GM12878 (cell line): Measurements from ENCODE around the gene MFN2. TPM values are rescaled to one million over a fixed set of nuclear protein-coding genes. Genes with fewer than 3 reads are reported as not detected.

Experiments used
- ATAC-seq: fragments of 200-7000 bp; cut with Tn5 transposase; 3 replicates; pipeline ENCODE4 v1.9.1; 2020; ENCODE audit warnings: mild to moderate bottlenecking, moderate library complexity
- BruUV-seq: library from RNA; stranded (reverse); fragments of 400-500 nt; replicated peaks from 2 replicates; lab custom pipeline; 2021; lab: Mats Ljungman, UMichigan
- CTCF ChIA-PET: fragments of 300-600 bp; sonication (Branson Sonifier 250); formaldehyde crosslinking; extraction: SDS; loops from one replicate; lab custom pipeline; 2021; ENCODE audit warnings: inconsistent platforms; lab: Yijun Ruan, JAX
- POLR2A ChIA-PET: fragments of 350-600 bp; formaldehyde crosslinking; extraction: SDS; loops from one replicate; lab custom pipeline; 2021; ENCODE audit warnings: inconsistent platforms; lab: Charles Lee
- RAD21 ChIA-PET: fragments of 300-600 bp; sonication (Branson Sonifier 250); formaldehyde crosslinking; loops from one replicate; lab custom pipeline; 2023; ENCODE audit warnings: antibody characterized with exemption; ENCODE audit not compliant: unreplicated experiment; lab: Charles Lee
- SMC1A ChIA-PET: fragments of 300-600 bp; sonication (Branson Sonifier 250); formaldehyde crosslinking; loops from one replicate; lab custom pipeline; 2023; ENCODE audit not compliant: unreplicated experiment, uncharacterized antibody; lab: Charles Lee
- DNase-seq: peaks from one replicate; pipeline ENCODE4 v3.0.0-alpha.2; 2011; ENCODE audit warnings: low read depth, low spot score
- FAIRE-seq: peaks from 3 replicates; lab custom pipeline; 2011; peaks lifted over from hg19 to GRCh38; lab: Jason Lieb, UNC
- H2AFZ ChIP-seq: 2 replicates; pipeline ENCODE4 v1.6.0; 2011; ENCODE audit warnings: low read depth, low read length, control low read depth; ENCODE audit not compliant: control insufficient read depth
- H3K27ac ChIP-seq: 2 replicates; pipeline ENCODE4 v1.5.1; 2011; ENCODE audit warnings: control low read depth; ENCODE audit not compliant: control insufficient read depth, insufficient read depth
- H3K27me3 ChIP-seq, 2 experiments: replicated peaks in 1 of 2; 2 replicates each; pipeline versions ENCODE4 v1.6.0 to v1.6.1; 2011; ENCODE audit warnings: low read length in 1 of 2; ENCODE audit not compliant: control insufficient read depth in 2 of 2, insufficient read depth in 2 of 2
- H3K36me3 ChIP-seq, 2 experiments: 2 replicates each; pipeline ENCODE4 v1.5.1; 2011; ENCODE audit warnings: low read length in 1 of 2; ENCODE audit not compliant: control insufficient read depth in 2 of 2, insufficient read depth in 2 of 2
- H3K4me1 ChIP-seq: 2 replicates; pipeline ENCODE4 v1.6.1; 2011; ENCODE audit warnings: mild to moderate bottlenecking, low read length, moderate library complexity, mixed read lengths; ENCODE audit not compliant: control insufficient read depth, insufficient read depth
- H3K4me2 ChIP-seq: 2 replicates; pipeline ENCODE4 v1.6.0; 2011; ENCODE audit warnings: control low read depth; ENCODE audit not compliant: control insufficient read depth, insufficient read depth
- H3K4me3 ChIP-seq: fragments of 200-600 bp; sonication (generic); 2 replicates; pipeline ENCODE4 v1.5.1; 2016
- H3K79me2 ChIP-seq: 2 replicates; pipeline ENCODE4 v1.6.0; 2011; ENCODE audit warnings: low read length; ENCODE audit not compliant: control insufficient read depth, insufficient read depth
- H3K9ac ChIP-seq: 2 replicates; pipeline ENCODE4 v1.8.0; 2011; ENCODE audit warnings: low read length, control low read depth, mixed read lengths; ENCODE audit not compliant: control insufficient read depth, insufficient read depth
- H3K9me3 ChIP-seq: replicated peaks from 3 replicates; pipeline ENCODE4 v1.5.1; 2011; ENCODE audit warnings: mild to moderate bottlenecking, low read length; ENCODE audit not compliant: control insufficient read depth, insufficient read depth
- H4K20me1 ChIP-seq: 2 replicates; pipeline ENCODE4 v1.6.0; 2011; ENCODE audit not compliant: control insufficient read depth, insufficient read depth
- BHLHE40 ChIP-seq, 2 experiments: fragments of 450-650 bp in 1 of 2; IDR thresholded peaks; 2 replicates each; pipeline ENCODE4 v1.6.1; 2011 to 2017; ENCODE audit warnings: low read depth in 2 of 2, borderline replicate concordance in 1 of 2, improper control_type of control experiment in 1 of 2, low read length in 1 of 2, mild to moderate bottlenecking in 1 of 2
- FOXK2 ChIP-seq: fragments of 450-650 bp; IDR thresholded peaks from 2 replicates; pipeline ENCODE4 v1.6.1; 2017; ENCODE audit warnings: mild to moderate bottlenecking, moderate library complexity
- KLF5 ChIP-seq: fragments of 450-650 bp; IDR thresholded peaks from 2 replicates; pipeline ENCODE4 v1.6.1; 2014; ENCODE audit warnings: mild to moderate bottlenecking; ENCODE audit not compliant: partially characterized antibody
- RELA ChIP-seq: fragments of 450-650 bp; IDR thresholded peaks from 2 replicates; pipeline ENCODE4 v1.8.0; 2014; ENCODE audit warnings: borderline replicate concordance; ENCODE audit not compliant: partially characterized antibody
- SMC3 ChIP-seq: IDR thresholded peaks from 2 replicates; pipeline ENCODE4 v1.6.1; 2011; ENCODE audit warnings: low read length, improper control_type of control experiment, borderline replicate concordance
- SREBF2 ChIP-seq: IDR thresholded peaks from 2 replicates; pipeline ENCODE4 v1.6.1; 2012; ENCODE audit warnings: mild to moderate bottlenecking, low read length
- USF1 ChIP-seq: IDR thresholded peaks from 2 replicates; pipeline ENCODE4 v1.6.1; 2011; ENCODE audit warnings: borderline replicate concordance, low read depth, mild to moderate bottlenecking, moderate library complexity, mixed read lengths, low read length; ENCODE audit not compliant: insufficient read depth; ENCODE audit errors: extremely low read length
- WGBS: methylation state at CpG from one replicate; pipeline ENCODE4 v1.1.6; 2016; ENCODE audit warnings: low lambda C conversion rate; ENCODE audit not compliant: insufficient replicate concordance, insufficient coverage; ENCODE audit errors: missing lambda C conversion rate; 5-methylcytosine and 5-hydroxymethylcytosine counted together
- in situ Hi-C: fragments of 300-500 bp; cut with MboI; formaldehyde crosslinking; loops from 9 replicates; pipeline ENCODE4 v1.14.3; 2018; ENCODE audit warnings: mixed read lengths
- intact Hi-C: fragments of 100-400 bp; cut with micrococcal nuclease; formaldehyde crosslinking; loops from one replicate; pipeline ENCODE4 v1.14.2; 2022; ENCODE audit not compliant: unreplicated experiment
- polyA plus RNA-seq, 11 experiments: library from polyadenylated mRNA; depleted of rRNA in 4 of 11; unstranded in 6 of 11; stranded (reverse) in 5 of 11; fragments of >200 nt; fragmentation: Nextera tagmentation in 4 of 11; fragmentation: Illumina TruSeq in 1 of 11; extraction: Ambion mirVana in 4 of 11; extraction: Trizol in 1 of 11; gene quantifications; 1 replicate in 1 of 11; 2 replicates in 10 of 11; pipeline versions ENCODE4 v1.2.1 to v1.2.3, GENCODE V29; 2011 to 2016; ENCODE audit warnings: inconsistent platforms in 2 of 11, missing spikeins in 2 of 11, low read depth in 1 of 11
- total RNA-seq, 4 experiments: library from RNA; depleted of rRNA in 3 of 4; stranded (reverse); fragments of >200 nt in 3 of 4; fragmentation: Illumina TruSeq in 1 of 4; extraction: Trizol in 1 of 4; gene quantifications; 2 replicates each; pipeline versions ENCODE4 v1.2.1 to v1.2.3, GENCODE V29; 2013 to 2021

MFN2 gene
- total and polyA plus RNA-seq, 10 of the 15 experiments (the other 5 are each of a cell fraction or from before 2014, with no cell fraction given): 5.3 to 64.4 (median 48.1) TPM

DNA sequence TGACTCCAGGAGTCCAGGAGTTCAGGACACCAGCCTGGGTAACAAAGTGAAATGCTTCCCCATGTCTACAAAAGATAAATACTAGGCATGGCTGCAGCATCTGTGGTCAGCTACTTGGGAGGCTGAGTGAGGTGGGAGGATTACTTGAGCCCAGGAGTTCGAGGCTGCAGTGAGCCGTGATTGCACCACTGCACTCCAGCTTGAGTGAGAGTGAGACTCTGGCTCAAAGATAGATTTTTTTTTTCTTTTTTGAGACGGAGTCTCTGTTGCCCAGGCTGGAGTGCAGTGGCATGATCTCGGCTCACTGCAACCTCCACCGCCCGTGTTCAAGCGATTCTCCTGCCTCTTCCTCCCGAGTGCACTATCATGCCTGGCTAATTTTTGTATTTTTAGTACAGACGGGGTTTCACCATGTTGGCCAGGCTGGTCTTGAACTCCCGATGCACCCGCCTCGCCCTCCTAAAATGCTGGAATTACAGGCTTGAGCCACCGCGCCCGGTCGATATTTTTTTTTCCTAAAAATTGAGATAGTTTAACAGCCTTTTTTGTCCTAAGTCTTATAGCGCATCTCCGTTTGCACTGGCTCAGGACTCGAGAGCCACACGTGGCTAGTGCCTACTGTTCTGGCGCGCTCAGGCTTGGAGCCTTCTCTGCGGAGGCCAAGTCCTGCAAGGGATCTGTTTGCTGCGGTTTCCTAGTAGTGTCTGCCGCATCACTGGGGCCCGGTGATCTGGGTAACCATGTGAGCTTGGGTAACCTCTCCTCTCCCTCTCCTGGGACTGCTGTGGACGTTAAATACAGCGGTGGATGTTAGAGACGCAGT is 1.0 kb upstream of the MFN2 start:
- Histone ChIP-seq H3K36me3 (peaks cover 7 to 10% of the 10 kb centered on the region in 2 experiments), H3K4me2 (peak overlapping the region; percentile 92; the same call in 1 of the 2 replicates), H3K9ac (0 out of 2 replicates have a peak overlapping the region, but pooled peaks have one; percentile 15), H2AFZ (peak overlapping the region; percentile 93), H3K79me2 (peaks cover 23% of the 10 kb centered on the region), H3K9me3 (no peaks in the 10 kb centered on the region), H3K27me3 (no peaks in the 10 kb centered on the region), H3K4me3 (peak overlapping the region; percentile 99; the same call in 1 of the 2 replicates), H3K27ac (no peak overlapping the region), H3K4me1 (peaks cover 6% of the 10 kb centered on the region), H4K20me1 (no peaks in the 10 kb centered on the region)
- no peak for FAIRE-seq
- WGBS: 55% methylated on average over 29 of the region's 29 CpGs
- POLR2A ChIA-PET: interaction anchor here (0.6 to 3.4 kb wide), 5 partner anchors 40 to 84 kb away, joined by 3 to 36 read pairs (median 4); partner anchors contain the start of genes KIAA2013, MIIP and TNFRSF8
- no peak for DNase-seq
- SMC1A ChIA-PET: interaction anchor here (0.8 to 3.0 kb wide), 6 partner anchors 12 to 100 kb away, joined by 3 to 11 read pairs (median 5); partner anchors contain the start of gene MIIP
- BruUV-seq: no TSS peak
- in situ Hi-C loops (no loop called here), intact Hi-C loops (no loop called here)
- no peak for ATAC-seq
- RAD21 ChIA-PET: interaction anchor here (0.6 to 3.0 kb wide), 8 partner anchors 12 to 141 kb away, joined by 3 to 34 read pairs (median 4); partner anchors contain the start of gene MIIP
- TF ChIP-seq BHLHE40 (IDR thresholded peaks at IDR 0.05; ENCODE audit: borderline replicate concordance in 1 of 2, low read depth in 2 of 2, low read length in 1 of 2) (no peak), KLF5 (no peak), SMC3 (no peak), USF1 (no peak), SREBF2 (no peak), FOXK2 (no peak), RELA (no peak)
- CTCF ChIA-PET: interaction anchor here (0.5 to 3.7 kb wide), 9 partner anchors 10 to 680 kb away, joined by 3 to 23 read pairs (median 4); no protein-coding TSS in a partner anchor
